GM18873 (cell line): ENCODE data around the gene C14orf39.
"Not testable (repeated sequence)": the region's sequence is repeated elsewhere in the genome, so short reads cannot be mapped to it uniquely, and the experiment has no call there.

Source experiments
- ATAC-seq: cut with Tn5 transposase; IDR thresholded peaks from one replicate; pipeline ENCODE4 v1.9.1; 2021; ENCODE audit warnings: mild to moderate bottlenecking, moderate library complexity, moderate number of reproducible peaks; ENCODE audit not compliant: unreplicated experiment, low FRiP score

C14orf39 gene

GRCh38 chr14:60502541-60502940 lies 16.7 kb upstream of the C14orf39 start:
- no peak for ATAC-seq

- no peak for ATAC-seq
These were observed 10.1 kb upstream of the C14orf39 start for GRCh38 chr14:60495946-60496345.

GRCh38 chr14:60490270-60490669 lies 4.4 kb upstream of the C14orf39 start:
- no peak for ATAC-seq

- ATAC-seq, result no peak
These were observed 2.3 kb upstream of the C14orf39 start for GRCh38 chr14:60488175-60488574.

- ATAC-seq, result no peak
These were observed 1.3 kb upstream of the C14orf39 start for GRCh38 chr14:60487211-60487610.

GRCh38 chr14:60485057-60485597 lies 736 bp downstream of the C14orf39 start:
- ATAC-seq, result no peak

GRCh38 chr14:60482743-60483142 lies 3.1 kb downstream of the C14orf39 start:
- no peak for ATAC-seq

GRCh38 chr14:60480248-60480647 lies 5.6 kb downstream of the C14orf39 start:
- not testable (repeated sequence) for ATAC-seq

- no peak for ATAC-seq
These were observed 30.0 kb downstream of the C14orf39 start for GRCh38 chr14:60455875-60456274.

GRCh38 chr14:60430276-60430675 lies 55.6 kb downstream of the C14orf39 start:
- no peak for ATAC-seq

- no peak for ATAC-seq
These were observed 65.8 kb downstream of the C14orf39 start for GRCh38 chr14:60420050-60420449.

GRCh38 chr14:60397550-60397949 lies 88.3 kb downstream of the C14orf39 start:
- not testable (repeated sequence) for ATAC-seq

- no peak for ATAC-seq
These were observed 89.0 kb downstream of the C14orf39 start for GRCh38 chr14:60396718-60397343.
